H54 (cell line): Measurements from ENCODE around the gene OGFOD3.
"Not testable (repeated sequence)": the region's sequence is repeated elsewhere in the genome, so short reads cannot be mapped to it uniquely, and the experiment has no call there.

ENCODE experiments used
- DNase-seq: peaks from one replicate; pipeline ENCODE4 v3.0.0; 2011; ENCODE audit warnings: low spot score, mixed read lengths; ENCODE audit not compliant: insufficient read length
- FAIRE-seq: peaks from 3 replicates; lab custom pipeline; 2011; peaks lifted over from hg19 to GRCh38; lab: Jason Lieb, UNC
- POLR2A ChIP-seq: IDR thresholded peaks from 2 replicates; pipeline ENCODE4 v1.6.1; 2011; ENCODE audit warnings: low read depth, mild to moderate bottlenecking, low read length

Gene OGFOD3

DNA sequence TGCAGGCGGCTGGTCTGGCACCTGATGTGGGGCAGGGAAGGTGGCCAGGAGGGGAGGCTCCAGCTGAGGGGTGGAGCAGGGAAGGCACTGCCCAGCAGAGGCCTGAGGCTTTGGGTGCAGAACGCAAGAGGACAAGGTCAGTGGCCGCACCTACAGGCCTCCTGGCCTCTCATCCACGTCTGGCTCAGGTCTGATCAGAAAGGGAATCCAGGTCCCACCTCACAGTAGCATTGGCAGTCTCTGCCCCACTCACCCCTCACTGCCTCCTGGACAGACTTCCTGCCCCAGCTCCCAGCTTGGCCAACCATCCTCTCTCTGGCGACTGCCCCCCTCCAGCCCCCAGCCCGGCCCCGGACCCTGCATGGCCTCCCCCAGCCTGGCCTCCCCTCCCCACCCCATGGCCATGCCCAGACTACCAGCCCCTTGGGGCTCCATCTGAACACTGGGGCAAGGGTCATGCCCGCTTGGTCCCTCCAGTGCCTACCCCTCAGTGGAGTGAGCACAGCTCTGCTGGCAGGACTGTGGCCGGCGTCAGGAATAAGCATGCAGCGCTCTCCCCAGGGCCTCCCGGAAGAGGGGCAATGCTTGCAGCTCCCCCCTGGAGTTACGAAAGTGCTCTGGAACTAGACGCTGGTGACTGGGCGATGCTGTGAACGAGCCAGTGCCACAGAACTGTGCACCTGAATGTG is 42.2 kb downstream of the OGFOD3 start:
- no peak for TF ChIP-seq POLR2A
- FAIRE-seq (no peak), DNase-seq (no peak)

GRCh38 chr17:82375359-82376041 is 42.9 kb downstream of the OGFOD3 start:
- DNase-seq (no peak), FAIRE-seq (no peak)
- no peak for TF ChIP-seq POLR2A

DNA sequence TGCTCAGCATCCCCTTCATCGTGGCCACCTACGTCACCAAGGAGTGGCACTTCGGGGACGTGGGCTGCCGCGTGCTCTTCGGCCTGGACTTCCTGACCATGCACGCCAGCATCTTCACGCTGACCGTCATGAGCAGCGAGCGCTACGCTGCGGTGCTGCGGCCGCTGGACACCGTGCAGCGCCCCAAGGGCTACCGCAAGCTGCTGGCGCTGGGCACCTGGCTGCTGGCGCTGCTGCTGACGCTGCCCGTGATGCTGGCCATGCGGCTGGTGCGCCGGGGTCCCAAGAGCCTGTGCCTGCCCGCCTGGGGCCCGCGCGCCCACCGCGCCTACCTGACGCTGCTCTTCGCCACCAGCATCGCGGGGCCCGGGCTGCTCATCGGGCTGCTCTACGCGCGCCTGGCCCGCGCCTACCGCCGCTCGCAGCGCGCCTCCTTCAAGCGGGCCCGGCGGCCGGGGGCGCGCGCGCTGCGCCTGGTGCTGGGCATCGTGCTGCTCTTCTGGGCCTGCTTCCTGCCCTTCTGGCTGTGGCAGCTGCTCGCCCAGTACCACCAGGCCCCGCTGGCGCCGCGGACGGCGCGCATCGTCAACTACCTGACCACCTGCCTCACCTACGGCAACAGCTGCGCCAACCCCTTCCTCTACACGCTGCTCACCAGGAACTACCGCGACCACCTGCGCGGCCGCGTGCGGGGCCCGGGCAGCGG is 43.6 kb downstream of the OGFOD3 start:
- no peak for TF ChIP-seq POLR2A
- DNase-seq (no peak), FAIRE-seq (no peak)

GRCh38 chr17:82373731-82374625 is 44.4 kb downstream of the OGFOD3 start:
- no peak for FAIRE-seq
- no peak for DNase-seq
- no peak for TF ChIP-seq POLR2A

DNA sequence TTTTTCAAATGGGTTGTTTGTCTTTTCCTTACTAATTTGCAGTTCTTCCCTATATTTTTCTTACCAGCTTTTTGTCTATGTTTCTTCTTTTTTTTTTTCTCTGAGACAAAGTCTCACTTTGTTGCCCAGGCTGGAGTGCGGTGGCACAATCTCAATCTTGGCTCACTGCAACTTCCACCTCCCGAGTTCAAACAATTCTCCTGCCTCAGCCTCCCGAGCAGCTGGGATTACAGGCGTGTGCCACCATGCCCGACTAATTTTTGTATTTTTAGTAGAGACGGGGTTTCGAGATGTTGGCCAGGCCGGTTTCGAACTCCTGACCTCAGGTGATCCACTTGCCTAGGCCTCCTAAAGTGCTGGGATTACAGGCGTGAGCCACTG is 45.3 kb downstream of the OGFOD3 start:
- DNase-seq, FAIRE-seq: not testable (repeated sequence)

GRCh38 chr17:82372249-82373071 is 45.9 kb downstream of the OGFOD3 start:
- no peak for TF ChIP-seq POLR2A
- FAIRE-seq (no peak), DNase-seq (no peak)

- no peak for TF ChIP-seq POLR2A
- DNase-seq (no peak), FAIRE-seq (no peak)
Observed at GRCh38 chr17:82371333-82372248, 46.8 kb downstream of the OGFOD3 start, which contains the start of gene UTS2R. TSS of gene UTS2R (plus strand) at chr17:82371765. CDS start at chr17:82374325, 2,560 bp downstream.

GRCh38 chr17:82370471-82371332 is 47.7 kb downstream of the OGFOD3 start:
- no peak for DNase-seq
- FAIRE-seq: no peak
- no peak for TF ChIP-seq POLR2A

DNA sequence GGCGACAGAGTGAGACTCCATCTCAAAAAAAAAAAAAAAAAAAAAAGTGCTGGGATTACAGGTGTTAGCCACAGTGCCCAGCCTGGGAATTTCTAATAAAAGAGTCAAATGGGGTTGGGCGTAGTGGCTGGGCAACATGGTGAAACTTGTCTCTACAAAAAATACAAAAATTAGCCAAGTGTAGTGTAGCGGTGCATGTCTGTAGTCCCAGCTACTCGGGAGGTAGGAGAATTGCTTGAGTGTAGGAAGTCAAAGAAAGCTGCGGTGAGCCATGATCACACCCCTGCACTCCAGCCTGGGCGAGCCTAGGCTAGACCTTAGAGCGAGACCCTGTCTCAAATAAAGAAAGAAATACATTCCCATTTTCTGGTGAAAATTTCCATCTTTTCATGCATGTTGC is 49.2 kb downstream of the OGFOD3 start:
- DNase-seq: no peak
- no peak for TF ChIP-seq POLR2A
- no peak for FAIRE-seq

- TF ChIP-seq POLR2A: no peak
- FAIRE-seq: no peak
- DNase-seq: no peak
Observed at GRCh38 chr17:82367724-82368524, 50.5 kb downstream of the OGFOD3 start.
